ENCODE measurements around the gene CEP44.
"Not testable (repeated sequence)": the region's sequence is repeated elsewhere in the genome, so short reads cannot be mapped to it uniquely, and the experiment has no call there.

The CEP44 gene

GRCh38 chr4:174324236-174324635 lies 40.5 kb downstream of the CEP44 start:
- no peak for DNase-seq (ENCODE audit: low read depth)

GRCh38 chr4:174324725-174325124 lies 41.0 kb downstream of the CEP44 start:
- no peak for DNase-seq (ENCODE audit: low read depth)

- DNase-seq (ENCODE audit: low read depth), result no peak
These were observed 49.2 kb downstream of the CEP44 start for GRCh38 chr4:174332741-174333493.

- DNase-seq (ENCODE audit: low read depth), result no peak
These were observed 50.9 kb downstream of the CEP44 start for GRCh38 chr4:174334628-174335027.

GRCh38 chr4:174340714-174341113 lies 57.0 kb downstream of the CEP44 start:
- DNase-seq (ENCODE audit: low read depth), result no peak

GRCh38 chr4:174349156-174349555 lies 65.4 kb downstream of the CEP44 start:
- no peak for DNase-seq (ENCODE audit: low read depth)

- no peak for DNase-seq (ENCODE audit: low read depth)
These were observed 68.5 kb downstream of the CEP44 start for GRCh38 chr4:174352061-174352819.

- DNase-seq (ENCODE audit: low read depth), result no peak
These were observed 73.6 kb downstream of the CEP44 start for GRCh38 chr4:174357321-174357720.

- no peak for DNase-seq (ENCODE audit: low read depth)
These were observed 74.7 kb downstream of the CEP44 start for GRCh38 chr4:174358410-174358809.

GRCh38 chr4:174358829-174359228 lies 75.1 kb downstream of the CEP44 start:
- DNase-seq (ENCODE audit: low read depth), result no peak

GRCh38 chr4:174362340-174362739 lies 78.6 kb downstream of the CEP44 start:
- no peak for DNase-seq (ENCODE audit: low read depth)

GRCh38 chr4:174363782-174364181 lies 80.1 kb downstream of the CEP44 start:
- not testable (repeated sequence) for DNase-seq (ENCODE audit: low read depth)

GRCh38 chr4:174365018-174365587 lies 81.4 kb downstream of the CEP44 start:
- no peak for DNase-seq (ENCODE audit: low read depth)

- no peak for DNase-seq (ENCODE audit: low read depth)
These were observed 86.3 kb downstream of the CEP44 start for GRCh38 chr4:174369985-174370384.

- DNase-seq (ENCODE audit: low read depth), result no peak
These were observed 90.1 kb downstream of the CEP44 start for GRCh38 chr4:174373821-174374220.

GRCh38 chr4:174375422-174375821 lies 91.7 kb downstream of the CEP44 start:
- DNase-seq (ENCODE audit: low read depth), result no peak

GRCh38 chr4:174377613-174378012 lies 93.9 kb downstream of the CEP44 start:
- no peak for DNase-seq (ENCODE audit: low read depth)

GRCh38 chr4:174378951-174379350 lies 95.2 kb downstream of the CEP44 start:
- no peak for DNase-seq (ENCODE audit: low read depth)

GRCh38 chr4:174380206-174380605 lies 96.5 kb downstream of the CEP44 start:
- DNase-seq (ENCODE audit: low read depth), result not testable (repeated sequence)

- no peak for DNase-seq (ENCODE audit: low read depth)
These were observed 97.2 kb downstream of the CEP44 start for GRCh38 chr4:174380699-174381439.

- no peak for DNase-seq (ENCODE audit: low read depth)
These were observed 97.7 kb downstream of the CEP44 start for GRCh38 chr4:174381440-174381800.

Measured in activated T-cell treated with anti-CD3 and anti-CD28 coated beads for 24 hours (primary cell).